NCI-H1930 (cell line): ENCODE data around the gene SPATA12.

Experiments
- DNase-seq, 2 experiments: peaks; one replicate each; lab custom pipeline; 2025; lab: John Stamatoyannopoulos, UW

Gene SPATA12, protein sequence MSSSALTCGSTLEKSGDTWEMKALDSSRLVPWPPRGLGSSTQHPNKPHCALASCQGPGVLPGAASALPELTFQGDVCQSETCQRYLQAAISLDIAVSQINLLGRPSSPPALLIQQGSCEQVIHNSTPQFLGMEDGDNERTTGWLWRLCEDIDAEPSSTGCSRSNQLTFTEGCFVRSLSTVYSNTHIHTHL

DNA sequence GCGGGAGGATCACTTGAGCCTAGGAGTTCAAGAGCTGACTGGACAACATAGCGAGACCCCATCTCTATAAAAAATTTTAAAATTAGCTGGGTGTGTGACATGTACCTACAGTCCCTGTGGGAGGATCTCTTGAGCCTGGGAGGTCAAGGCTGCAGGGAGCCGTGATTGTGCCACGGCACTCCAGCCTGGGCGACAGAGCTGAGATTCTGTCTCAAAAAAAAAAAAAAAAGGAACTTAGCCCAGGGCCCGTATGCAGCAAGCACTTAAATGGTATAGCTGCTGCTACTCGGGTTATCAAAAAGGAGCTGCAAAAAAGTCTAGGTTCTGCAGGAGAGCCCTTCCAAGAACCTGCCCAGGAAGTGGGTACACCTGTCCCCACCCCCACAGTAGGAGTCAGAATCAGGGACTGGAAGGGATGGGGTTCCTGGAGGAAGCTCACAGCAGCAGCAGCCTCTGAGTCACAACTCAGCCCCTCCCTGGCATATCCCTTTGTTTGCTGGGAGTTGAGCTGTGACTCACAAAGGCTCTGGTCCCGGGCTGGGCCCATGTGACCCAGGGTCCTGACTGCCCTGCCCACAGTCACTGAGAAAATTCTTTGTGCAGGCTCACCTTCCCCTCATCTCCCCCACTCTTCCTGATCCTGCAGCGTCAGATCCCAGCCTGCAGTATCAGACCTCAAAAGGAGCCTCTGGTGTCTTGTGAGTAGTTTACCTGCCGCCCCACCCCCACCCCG lies at the start of gene SPATA12:
Gene SPATA12, plus strand, starts transcription at position 576 of the 733 bp plus-strand sequence. CDS start 13,031 bp downstream, outside the sequence.
- DNase-seq = no peak

DNA sequence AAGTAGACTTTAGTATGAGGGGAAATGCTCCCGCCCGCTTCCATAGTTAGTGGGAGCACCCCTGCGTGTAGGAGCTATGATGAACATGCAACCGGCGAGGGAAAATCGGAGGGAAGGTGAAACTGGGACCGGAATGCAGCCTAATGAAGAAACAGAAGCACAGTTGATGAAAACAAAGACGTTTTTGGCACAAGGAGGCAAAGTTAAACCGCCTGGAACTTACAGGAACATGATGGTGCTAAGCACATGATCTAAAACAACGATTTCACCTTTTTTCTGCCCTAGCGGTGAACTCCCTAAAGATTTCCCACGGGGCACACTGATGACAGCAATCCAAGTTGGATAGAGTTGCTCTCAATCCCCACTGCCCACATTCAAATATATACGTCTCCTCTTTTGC lies 49.4 kb upstream of the SPATA12 start:
- DNase-seq = no peak

DNA sequence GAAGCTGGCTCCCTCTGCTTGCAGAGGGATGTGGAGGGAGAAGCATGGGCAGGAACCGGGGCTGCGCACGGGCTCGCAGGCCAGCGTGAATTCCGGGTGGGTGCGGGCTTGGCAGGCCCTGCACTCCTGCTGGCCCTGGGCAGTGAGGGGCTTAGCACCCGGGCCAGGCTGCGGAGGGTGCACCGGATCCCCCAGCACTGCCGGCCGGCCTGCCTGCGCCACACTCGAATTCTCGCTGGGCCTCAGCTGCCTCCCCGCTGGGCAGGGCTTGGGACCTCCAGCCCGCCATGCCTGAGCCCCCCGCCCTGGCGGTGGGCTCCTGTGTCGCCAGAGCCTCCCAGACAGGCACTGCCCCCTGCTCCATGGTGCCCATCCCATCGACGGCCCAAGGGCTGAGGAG lies 47.6 kb upstream of the SPATA12 start:
- DNase-seq = no peak

DNA sequence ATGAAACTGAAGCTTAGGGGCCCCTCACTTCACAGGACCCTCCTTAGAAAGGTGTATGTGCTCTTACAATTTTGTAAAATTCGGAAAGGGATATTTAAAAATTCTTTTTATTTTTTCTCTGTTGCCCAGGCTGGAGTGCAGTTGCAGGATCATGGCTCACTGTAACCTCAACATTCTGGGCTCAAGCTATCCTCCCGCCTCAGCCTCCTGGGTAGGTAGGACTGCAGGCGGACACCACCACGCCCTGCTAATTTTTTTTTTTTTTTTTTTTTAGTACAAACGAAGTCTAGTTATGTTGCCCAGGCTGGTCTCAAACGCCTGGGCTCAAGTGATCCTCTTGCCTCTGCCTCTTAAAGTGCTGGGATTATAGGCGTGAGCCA lies 45.1 kb upstream of the SPATA12 start:
- DNase-seq = no peak

DNA sequence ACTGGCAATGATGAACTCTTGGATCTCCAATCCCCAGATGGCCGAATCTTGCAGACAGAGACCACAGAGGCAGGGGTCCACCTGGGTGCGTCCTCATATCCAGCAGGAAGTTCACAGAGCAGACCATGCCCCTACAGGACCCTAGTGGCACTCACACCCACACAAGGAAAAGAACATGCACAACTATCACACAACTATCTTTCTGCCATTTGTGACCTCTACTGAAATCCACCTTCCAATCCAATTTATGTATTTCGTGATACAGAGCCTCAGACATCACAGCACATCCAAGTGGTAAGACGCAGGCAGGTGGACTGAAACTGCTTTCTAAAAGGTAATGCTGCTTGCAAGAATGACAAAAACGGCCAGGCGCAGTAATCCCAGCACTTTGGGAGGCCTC lies 44.6 kb upstream of the SPATA12 start:
- no peak for DNase-seq

DNA sequence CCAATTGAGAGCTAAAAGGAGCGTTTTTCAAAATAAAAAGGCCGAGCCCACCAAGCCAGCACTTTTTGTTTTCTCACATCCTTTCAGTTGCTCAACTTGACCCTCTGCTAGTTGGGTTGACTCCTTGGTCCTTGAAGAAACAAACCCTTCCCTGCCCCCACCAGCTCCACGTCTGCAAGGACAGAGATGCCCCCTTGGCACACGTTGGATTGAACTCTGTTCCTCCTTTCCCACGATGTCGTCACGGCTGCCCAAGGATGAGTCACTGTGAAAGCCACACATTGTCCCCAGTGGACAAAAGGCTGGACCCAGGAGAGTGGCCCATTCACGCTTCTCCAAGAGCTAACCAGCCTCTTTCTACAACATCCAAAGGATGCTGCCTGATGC lies 43.0 kb upstream of the SPATA12 start:
- no peak for DNase-seq

DNA sequence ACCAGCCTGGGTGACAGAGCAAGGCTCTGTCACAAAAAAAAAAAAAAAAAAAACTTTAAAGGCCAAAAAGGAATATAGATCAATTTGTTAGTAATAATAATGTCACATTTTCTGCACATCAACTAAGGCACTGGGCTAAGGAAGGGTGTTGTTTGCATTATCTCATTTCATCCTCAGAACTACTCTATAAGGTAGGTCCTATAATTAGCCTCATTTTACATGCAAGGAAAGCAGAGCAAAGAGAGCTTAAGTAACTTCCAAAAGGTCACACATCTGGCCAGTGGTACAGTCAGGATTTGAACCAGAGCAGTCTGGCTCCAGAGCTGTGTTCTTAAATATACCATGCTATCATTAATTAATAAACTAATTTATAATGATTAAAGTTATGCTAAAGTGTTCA lies 42.2 kb upstream of the SPATA12 start:
- no peak for DNase-seq

DNA sequence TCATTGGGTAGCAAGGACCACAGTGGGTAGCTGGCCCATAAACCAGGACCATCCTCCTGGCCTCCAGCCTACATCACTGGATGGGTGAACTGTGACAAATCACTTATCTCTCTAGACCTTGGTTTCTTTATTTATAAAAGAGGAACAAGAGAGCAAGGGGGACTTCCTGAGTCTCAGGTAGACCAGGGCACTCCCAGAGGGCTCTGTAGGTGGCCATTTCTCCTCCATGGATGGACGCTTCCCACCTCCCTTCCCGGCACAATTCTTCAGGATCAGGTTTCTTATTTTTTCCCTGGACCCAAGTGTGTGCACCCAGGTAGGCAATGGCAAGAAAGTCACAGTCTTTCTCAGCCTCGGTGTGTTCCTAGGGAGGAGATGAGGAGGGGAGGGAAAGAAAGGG lies 41.4 kb upstream of the SPATA12 start:
- DNase-seq = no peak

DNA sequence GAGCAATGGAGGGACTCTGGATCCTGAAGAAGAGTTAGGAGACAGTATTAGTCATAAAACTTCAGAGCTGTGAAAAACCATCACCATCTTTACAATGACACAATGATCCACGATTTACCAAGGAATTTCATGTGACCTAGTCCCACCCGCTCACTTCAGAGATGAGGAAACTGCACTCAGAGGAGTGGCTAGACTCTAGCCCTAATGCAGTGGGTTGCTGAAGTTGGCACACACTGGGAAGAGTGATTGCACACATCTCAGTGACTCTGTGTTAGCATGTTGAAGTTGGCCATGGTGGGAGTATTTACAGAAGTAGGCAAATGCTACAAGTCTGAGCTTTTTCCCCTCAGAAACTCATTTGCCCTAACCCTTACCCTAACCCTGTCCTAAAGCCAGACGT lies 35.2 kb upstream of the SPATA12 start:
- DNase-seq = no peak

DNA sequence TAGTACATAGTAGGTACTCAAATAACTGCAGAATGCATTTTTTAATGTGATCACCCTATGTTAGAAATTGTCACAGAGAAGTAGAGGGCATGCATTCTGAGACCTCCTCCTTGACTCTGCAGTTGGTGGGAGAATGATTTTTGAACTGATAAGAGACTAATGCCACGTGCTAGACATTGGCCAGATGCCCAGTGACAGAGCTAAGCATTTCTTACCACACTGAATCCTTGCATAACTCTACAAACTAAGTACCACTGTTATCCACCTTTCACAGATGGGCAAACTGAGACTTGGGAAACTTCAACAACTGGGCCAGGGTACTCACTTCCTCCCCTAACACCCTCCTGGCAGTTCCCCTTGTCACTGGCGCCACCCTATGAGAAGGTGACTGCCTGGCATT lies 33.5 kb upstream of the SPATA12 start:
- no peak for DNase-seq

DNA sequence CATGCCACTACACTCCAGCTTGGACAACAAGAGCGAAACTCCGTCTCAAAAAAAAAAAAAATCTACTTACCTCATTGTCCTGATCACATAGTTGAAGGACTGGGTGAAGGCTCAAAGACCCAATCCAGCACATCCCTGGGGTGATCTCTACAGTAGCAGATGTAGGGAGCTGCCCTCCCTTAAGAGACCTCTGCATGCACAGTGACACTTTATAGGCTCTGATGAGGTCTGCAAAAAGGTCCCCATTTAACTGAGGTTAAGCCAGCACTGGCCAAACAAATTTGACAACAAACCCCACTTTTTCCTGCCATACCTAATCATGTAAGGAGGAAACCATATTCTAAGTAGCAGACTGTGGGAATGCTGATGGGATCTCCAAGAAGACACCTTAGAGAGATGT lies 31.1 kb upstream of the SPATA12 start:
- no peak for DNase-seq

DNA sequence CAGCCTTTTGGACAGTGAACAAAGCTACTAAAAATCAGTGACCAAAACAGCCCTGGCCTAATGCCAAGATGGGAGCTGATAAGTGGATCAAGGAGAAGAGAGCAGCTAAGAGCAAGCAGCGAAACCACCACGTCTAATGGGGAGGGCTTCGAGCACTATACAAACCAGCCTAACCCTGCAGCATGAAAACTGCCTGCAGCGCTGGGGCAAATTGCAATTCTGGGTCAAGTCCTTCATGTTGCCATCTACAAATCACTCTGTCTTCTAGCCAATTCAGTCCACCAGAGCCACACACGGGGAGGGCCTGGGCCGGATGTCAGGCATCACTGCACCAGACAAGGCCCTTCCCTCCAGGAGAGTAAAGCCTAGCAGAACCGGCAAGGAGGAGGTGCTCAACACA lies 30.5 kb upstream of the SPATA12 start:
- DNase-seq = no peak

DNA sequence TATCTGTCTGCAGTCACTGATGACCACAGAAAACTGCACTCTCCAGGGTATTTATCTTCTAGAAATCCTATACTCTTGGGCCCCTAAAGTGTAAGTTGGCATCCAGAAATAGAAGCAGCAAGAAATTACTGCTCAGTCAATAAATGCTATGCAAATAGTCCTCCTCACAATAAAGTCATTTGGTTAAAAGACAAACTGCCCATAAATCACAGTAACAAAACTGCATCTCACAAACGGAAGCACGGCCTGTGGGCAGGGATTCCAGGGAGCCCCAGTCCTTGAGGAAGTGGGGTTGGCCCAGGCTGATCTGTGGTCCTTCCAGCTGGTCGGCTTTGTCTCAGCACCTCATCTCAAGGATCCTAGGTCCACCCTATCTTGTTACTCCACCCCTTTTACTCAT lies 29.7 kb upstream of the SPATA12 start:
- DNase-seq = no peak

DNA sequence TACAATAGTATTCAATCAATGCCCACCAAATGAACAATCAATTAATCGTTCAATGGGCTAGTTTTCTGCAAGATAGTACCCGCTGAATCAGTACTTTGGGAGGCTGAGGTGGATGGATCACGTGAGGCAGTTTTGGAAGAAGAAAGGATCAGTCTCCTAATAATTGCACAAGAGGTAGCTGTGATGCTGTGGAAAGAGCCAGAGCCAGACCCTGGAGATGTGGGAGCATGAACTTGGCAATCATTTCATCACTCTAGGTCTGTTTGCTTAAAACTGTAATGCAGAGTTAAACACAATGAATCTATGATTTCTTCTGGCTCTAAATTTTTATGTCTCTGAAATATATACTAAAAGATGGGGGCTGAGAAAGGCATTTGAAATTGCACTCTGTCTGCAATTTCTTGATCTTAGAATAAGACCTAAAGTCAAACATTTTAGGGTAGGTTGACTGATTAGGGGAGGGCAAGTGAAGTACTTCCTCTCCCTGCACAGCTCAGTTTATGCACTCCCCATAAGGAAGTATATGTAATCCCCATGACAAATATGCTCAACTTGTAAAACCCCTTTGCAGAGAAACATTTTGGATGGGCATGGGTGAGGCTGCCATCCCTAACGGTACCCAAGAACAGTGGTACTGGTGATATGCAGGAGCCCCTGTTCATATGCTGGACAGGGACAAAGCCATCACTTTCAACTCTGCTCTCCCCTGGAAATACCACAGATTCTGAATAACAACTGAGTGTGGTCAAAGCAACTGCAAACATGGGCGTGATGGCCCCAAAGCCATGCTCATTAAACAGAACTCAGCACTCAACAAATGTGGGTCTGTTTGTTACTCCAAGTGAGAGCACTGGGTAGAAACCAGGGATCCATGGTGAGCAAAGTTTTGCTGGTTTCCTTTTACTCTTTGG lies 28.6 kb upstream of the SPATA12 start:
- DNase-seq = no peak

DNA sequence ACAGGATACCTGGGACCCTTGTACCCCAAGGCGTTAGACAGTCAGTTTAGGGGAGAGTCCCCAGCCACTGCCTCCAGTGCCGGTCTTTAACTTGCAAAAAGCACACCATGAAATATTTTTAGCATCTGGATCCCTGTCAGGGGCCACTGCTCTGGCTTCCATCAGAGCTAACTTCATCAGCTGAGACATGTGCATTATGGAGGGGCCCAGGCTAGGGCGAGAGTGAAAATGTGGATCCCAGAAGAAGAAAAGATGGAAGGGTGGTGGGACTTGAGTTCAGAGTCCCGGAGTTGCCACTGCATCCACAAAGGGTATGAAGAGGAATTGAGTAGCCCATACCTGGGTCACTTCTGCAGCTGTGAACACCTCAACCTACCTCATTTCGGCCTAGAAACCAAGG lies 23.5 kb upstream of the SPATA12 start:
- DNase-seq = no peak

DNA sequence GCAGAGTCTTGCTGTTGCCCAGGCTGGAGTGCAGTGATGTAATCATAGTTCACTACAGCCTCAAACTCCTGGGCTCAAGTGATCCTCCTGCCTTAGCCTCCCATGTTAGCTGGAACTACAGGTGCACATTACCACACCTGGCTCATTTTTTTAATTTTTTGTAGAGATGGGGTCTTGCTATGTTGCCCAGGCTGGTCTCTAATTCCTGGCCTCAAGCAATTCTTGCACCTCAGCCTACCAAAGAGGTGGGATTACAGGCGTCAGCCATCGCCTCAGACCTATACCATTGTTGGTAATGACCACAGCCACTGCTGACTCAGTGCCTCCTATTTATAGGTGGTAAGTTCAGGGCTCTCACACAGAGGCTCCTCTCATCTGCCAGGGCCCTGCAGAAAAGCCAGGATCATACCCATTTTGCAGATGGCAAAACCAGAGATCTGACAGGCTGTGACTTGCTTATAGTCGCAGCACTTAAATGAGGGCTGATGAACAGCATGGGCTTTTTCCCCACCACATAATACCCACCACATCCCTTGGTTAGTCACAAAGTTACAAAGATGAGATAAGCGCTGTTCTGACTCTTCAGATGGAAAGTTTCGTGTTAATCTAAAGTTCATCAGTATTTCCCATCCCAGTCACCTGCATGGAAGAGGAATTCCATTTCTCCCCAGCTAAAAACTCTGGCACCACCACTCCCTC lies 21.8 kb upstream of the SPATA12 start:
- no peak for DNase-seq

DNA sequence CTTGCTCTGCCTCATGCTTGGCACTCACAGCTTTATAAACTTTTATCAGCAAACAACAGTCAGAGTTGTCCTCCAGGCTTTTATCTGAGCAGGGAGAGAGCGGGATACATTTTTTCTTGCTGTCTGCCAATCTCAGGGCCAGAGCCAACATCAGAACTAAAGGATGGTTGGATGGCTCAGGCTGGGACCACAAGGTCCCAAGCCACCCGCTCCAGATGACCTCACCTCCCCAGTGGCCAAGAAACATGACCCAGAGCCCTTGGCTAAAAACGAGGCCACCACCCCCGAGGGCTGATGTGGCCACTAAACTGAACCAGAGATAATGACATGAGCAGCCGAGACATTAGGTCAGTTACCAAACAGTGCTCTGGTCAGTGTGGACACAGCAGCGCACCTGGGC lies 18.8 kb upstream of the SPATA12 start:
- no peak for DNase-seq

DNA sequence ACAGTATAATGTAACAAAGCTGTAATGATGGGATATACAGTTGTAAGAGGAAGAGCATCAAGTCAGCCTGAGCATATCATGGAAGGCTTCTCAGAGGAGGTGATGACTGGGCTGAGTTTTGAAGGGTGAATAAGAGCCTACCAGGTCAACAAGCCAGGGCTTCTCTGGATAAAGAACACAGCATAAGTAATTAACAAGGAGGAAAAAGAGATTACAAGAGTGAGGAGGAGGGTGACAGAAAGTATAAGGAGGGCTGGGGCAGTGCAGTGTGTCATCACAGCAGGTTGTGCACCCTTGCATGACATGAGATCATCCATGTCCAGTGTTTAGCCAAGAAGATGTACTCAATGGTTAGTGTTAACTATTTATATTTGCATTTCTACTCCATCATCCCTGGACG lies 16.9 kb upstream of the SPATA12 start:
- no peak for DNase-seq

DNA sequence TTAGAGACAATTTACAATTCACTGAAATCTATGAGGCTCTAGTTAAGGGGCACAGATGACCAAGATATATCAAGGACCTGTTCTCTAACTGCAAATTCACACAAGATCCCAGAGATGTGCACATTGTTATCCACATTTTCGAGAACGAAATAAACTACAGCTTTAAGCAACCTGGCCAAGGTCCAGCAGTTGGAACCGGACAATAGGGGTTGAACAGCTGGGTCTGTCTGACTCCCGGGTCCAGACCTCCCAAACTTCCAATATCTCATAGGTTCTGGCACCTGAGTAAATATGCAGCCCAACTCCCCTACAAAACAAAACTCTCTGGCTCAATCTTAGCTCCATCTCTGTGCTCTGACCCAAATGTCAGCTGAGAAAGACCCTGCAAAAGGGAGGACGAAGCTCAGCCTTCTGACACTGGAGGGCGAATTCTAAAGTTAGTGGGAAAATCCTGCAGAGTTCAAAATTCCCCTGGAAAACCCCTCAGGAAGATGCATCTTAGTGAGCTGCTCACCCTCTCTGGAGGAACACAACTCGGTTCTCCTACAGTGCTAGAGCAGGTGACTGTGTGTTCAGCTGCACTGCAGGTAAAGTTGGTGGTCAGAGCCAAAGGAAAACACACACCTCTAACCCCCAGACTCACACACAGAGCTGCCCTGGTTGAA lies 14.2 kb upstream of the SPATA12 start:
- no peak for DNase-seq

DNA sequence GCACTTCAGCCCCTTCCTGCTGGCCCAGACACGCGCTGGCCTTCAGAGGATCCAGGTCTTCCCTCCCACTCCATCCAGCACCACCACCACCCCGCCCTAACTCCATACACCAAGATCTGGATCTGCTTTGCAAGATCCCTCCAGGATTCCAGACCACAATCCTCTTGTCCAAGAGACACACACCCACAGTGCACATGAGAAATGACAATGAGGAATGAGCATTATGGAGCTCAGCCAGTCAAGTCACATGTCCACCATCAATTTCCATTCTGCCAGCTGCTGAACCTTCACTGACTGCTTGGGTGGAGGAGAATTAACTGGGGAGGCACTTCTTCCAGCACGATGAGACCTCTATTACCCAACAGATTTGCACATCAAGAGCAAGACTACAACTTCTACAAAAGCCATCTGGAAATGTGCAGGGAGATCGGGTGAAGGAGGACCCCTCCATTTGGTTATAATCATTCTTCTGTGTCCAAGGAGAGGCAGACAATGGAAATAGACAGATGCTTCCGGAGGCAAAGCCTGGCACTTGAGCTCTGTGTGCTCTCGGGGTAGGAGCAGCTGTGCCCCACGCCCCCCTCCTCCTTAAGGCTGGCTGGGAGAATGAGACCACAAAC lies 12.3 kb upstream of the SPATA12 start:
- no peak for DNase-seq

DNA sequence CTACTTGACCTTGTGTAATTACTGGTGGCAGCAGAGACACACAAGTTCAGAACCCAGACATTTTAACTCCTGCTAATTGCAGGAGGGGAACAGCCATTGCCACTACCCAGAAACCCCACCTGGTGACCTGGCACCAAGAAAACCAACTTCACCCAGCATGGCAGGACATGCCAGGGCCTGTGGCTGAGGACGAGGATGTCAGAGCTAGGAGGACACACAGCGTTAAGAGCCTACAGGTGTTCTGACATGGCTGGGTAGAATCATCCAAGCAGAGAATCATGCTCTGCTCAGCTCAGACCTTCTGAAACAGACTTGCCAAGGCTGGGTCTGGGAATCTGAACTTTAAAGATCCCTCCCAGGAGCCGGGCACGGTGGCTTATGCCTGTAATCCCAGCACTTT lies 11.7 kb upstream of the SPATA12 start:
- DNase-seq = no peak
